GM19372 (cell line): Measurements from ENCODE around the gene PDE6B.
"Not testable (repeated sequence)": the region's sequence is repeated elsewhere in the genome, so short reads cannot be mapped to it uniquely, and the experiment has no call there.

Experiments
- ATAC-seq: cut with Tn5 transposase; IDR thresholded peaks from one replicate; pipeline ENCODE4 v1.9.1; 2021; ENCODE audit warnings: mild to moderate bottlenecking, low read depth, moderate library complexity; ENCODE audit not compliant: unreplicated experiment

PDE6B gene

DNA sequence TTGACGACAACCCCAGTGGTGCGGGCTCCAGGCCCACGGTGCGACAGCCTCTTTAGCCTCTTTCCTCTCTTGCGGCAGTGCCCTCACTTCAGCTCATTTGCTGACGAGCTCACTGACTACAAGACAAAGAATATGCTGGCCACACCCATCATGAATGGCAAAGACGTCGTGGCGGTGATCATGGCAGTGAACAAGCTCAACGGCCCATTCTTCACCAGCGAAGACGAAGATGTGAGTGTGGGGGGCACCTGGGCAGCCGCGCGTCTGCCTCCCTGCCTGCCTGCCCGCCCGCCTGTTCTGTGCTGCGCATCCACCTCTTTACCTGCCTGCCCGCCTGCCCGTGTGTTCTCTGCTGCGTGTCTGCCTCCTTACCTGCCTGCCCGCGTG is 9.2 kb downstream of the PDE6B start:
- ATAC-seq = no peak

DNA sequence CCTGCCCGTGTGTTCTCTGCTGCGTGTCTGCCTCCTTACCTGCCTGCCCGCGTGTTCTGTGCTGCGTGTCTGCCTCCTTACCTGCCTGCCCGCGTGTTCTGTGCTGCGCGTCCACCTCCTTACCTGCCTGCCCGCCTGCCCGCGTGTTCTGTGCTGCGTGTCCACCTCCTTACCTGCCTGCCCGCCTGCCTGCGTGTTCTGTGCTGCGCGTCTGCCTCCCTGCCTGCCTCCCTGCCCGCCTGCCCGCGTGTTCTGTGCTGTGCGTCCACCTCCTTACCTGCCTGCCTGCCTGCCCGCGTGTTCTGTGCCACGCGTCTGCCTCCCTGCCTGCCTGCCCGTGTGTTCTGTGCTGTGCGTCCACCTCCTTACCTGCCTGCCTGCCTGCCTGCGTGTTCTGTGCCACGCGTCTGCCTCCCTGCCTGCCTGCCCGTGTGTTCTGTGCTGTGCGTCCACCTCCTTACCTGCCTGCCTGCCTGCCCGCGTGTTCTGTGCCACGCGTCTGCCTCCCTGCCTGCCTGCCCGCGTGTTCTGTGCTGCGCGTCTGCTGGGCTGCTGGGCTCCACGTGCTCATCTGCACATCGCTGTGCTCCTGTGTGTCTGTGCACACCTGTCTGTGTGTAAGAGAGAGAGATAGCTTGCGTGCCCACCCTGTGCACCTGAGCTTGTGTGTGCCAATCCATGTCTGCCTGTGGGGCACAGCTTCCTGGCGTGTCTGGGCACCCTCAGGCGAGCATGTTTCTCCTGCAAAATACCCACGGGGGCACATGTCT is 9.9 kb downstream of the PDE6B start:
- not testable (repeated sequence) for ATAC-seq

DNA sequence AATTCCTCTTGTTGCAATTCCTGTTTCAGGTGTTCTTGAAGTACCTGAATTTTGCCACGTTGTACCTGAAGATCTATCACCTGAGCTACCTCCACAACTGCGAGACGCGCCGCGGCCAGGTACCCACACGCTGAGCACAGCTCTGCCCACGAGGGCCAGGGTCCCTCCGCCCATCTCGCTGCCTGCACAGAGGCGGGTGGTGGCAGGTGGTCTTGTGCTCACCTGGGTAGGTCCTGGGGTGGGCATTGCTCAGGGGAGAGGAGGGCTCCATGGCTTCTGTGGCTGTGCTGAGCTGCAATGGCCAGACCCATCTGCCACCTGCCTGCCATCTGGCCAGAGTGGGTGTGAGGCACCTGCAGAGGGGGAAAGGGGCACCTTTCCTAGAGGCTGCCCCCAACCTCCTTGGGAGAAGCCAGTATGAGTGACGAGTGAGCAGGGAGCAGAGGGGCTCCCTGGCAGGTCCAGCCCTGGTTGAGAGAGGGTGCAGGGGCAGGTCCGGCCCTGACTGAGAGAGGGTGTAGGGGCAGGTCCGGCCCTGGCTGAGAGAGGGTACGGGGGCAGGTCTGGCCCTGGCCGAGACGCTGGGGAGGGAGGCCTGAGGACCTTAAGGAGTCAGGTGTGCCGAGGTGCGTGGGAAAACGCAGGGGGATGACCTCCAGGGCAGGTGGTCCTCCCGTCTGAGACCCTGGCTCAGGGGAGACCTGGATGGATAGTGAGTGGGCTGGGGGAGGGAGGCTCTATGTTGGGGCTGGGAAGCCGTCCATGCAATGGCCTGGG is 10.7 kb downstream of the PDE6B start:
- ATAC-seq = no peak

DNA sequence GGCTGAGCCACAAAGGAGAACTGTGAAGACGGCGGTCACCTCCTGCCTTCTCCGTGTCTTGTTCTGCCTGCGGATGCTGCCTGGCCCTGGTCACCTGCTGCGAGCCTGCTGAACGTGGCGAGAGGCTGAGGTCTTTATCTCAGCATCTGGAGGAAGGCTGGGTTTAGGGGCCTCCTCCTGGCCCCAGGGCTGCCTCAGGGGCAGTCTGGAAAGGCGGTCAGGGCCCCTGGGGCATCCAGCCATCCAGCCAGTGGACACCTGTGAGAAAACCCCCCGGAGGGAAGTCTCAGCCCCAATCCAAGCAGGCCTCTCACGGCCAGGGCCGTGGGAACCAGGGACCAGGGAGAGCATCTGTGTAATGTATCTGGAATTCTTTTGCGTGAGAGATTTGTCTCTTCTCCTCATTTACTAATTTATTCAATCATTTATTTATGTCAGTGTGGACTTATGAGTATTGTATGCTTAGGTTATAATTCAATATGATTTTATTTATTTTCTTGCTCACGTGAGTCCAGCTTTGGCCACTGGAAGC is 11.3 kb downstream of the PDE6B start:
- no peak for ATAC-seq

DNA sequence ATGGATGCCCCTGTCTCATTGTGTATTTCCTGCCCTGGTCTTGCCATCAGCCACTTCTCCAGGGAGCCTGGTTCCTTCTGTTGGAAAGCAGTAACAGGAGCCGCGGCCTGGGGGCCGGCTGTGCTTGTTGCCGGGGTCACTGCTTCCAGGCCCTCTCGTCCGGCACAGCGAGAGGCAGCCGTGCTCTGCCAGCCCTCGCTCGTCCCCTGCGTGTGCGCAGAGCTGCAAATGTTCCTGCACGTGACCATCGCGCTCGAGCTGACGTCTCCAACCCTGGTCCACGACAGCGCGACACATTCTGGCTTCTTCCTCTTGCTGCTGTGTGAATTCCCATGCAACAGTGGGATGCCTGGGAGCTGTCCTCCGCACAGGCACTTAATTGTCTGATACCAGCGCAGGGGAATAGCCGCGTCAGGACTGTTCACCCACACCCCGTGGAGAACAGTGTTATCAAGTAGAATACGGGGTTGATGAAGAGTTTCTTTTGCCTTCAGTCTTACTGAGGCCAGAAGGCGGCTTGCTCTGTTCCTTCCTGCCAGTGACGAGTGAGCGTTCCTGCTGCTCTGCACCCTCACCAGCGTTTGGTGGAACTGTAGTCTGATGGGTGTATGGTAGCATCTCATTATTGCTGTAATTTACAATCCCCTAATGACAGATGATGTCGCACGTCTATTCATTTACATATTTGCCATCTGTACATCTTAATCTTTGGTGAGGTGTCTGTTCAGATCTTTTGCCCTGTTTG is 12.3 kb downstream of the PDE6B start:
- no peak for ATAC-seq

DNA sequence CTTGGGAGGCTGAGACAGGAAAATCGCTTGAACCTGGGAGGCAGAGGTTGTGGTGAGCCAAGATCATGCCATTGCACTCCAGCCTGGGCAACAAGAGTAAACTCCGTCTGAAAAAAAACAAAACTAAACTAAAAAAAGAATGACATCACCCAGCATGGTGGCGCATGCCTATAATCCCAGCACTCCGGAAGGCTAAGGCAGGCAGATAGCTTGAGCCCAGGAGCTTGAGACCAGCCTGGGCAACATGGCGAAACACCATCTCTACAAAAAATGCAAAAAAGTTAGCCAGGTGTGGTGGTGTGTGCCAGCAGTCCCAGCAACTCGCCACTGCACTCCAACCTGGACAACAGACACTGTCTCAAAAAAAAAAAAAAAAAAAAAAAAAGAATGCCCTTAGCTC is 17.0 kb downstream of the PDE6B start:
- ATAC-seq = not testable (repeated sequence)

DNA sequence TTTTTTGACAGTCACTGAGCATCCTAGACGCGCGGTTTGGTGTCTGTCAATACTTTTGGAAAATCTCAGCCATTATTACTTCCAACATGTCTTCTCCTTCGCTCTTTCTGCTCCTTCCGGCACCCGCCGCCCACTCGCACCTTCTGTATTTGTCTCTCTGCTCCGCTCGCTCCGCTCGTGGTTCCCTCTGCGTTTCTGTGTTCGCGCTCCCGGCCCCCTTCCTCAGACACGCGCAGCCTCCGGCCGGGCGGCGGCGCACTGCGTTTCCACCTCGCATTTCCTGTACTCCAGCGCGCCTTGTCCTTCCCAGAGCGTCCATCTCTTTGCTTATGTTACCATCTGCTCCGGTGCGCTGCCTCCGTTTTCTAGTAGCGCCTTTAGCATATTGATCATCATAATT is 21.1 kb downstream of the PDE6B start:
- no peak for ATAC-seq

DNA sequence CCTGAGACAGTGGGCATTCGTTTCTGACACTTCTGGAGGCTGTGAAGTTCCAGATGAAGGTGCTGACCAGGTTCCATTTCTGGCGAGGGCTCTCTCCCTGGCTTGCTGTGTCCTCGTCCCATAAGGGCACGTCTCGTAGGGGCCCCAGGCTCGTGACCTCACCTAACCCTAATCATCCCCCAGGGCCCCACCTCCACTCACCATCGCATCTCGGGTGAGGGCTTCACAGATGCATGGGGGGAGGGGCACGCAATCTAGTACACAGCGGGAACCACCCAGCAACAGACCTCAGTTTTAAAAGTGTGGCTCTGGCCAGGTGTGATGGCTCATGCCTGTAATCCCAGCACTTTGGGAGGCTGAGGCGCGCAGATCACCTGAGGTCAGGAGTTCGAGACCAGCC is 22.1 kb downstream of the PDE6B start:
- no peak for ATAC-seq

DNA sequence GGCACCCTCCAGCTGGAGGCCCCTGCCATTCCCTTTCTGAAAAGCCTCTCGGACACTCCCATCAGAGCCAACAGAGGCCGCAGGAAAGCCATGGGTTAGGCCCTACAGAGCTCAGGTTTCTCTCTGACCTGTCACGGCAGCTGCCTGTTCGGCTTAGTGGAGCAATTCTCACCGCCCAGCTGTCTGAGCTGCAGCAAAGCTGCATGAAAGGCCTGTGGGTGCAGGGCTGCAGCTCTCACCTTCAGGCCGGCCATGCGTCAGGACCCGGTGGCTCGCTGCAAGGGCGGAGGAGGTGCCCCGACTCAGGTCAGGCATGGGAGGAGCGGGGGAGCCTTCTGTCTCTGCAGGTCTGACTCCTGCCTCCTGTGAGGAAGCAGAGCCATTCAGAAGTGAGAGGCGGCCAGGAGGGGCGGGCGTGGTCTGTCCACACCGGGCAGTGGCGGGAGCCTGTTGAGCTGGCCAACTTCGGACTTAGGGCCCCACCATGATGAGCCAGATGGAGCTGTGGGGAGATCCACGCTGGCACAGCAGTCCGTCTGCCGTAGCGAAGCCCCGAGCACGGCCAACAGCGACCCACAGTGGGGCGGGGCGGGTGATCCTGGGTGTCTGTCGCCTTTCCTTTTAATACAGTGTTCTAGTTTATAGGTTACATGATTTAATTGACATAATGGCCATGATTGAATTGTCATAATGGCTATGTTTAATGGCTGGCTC is 23.4 kb downstream of the PDE6B start:
- ATAC-seq = no peak

DNA sequence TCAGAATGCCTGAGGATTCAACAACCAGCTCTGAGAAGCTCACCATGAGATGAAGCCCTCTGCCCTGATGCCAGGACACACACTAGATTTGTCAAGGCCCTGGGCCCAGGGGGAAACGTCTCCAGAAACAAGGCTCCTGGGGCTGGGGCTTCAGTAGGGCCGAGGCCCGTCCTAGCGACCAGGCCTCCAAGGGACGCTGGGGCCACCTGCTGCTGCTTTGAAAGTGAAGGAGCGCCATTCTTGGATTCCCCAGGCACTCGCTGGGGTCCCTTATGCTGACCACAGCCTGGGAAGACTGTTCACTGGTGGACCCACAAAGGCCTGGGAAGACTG is 23.9 kb downstream of the PDE6B start:
- no peak for ATAC-seq

DNA sequence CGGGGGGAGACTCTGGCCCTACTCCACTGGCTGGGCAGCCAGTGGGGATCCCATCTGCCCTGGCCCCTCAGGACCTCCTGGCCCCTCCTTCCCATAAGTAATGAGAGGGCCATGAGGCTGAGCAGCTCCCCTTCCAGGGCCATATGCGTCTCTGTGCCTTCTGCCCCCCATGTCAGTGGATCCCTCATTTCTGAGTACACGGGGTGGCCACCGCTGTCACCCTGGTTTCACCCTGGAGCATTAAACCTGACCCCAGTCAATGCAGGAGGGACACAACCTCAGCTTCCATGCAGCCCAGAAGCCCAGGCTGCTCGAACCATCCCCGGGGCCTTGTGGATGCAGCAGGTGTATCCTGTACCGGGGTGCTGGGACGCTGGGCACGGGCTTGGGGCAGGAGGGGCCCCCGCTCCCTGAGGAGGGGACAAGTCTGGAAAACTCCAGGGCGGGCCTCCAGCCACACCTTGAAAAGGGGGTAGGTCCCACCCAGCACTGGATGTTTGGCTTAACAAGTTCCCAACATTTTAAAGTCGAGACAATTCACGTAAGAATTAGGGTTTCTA is 24.5 kb downstream of the PDE6B start:
- no peak for ATAC-seq

DNA sequence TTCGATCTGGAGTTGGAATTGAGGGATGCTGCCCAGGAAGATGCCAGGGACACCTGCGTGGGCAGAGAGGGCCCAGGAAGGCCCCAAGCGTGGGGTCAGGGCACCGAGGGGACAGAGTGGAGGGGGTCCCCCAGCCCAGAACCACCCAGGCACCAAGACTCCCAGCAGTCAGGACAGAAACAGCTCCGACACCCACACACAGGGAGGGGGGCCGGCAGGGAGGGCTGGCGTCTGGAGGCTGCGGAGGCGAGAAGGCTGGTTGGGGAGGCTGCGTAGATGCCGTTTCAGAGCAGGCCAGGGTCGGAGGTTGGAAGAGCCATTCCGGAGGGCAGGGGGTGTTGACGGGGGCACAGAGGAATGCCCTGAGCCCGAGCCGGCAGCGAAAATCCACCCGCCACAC is 25.1 kb downstream of the PDE6B start:
- ATAC-seq = no peak

DNA sequence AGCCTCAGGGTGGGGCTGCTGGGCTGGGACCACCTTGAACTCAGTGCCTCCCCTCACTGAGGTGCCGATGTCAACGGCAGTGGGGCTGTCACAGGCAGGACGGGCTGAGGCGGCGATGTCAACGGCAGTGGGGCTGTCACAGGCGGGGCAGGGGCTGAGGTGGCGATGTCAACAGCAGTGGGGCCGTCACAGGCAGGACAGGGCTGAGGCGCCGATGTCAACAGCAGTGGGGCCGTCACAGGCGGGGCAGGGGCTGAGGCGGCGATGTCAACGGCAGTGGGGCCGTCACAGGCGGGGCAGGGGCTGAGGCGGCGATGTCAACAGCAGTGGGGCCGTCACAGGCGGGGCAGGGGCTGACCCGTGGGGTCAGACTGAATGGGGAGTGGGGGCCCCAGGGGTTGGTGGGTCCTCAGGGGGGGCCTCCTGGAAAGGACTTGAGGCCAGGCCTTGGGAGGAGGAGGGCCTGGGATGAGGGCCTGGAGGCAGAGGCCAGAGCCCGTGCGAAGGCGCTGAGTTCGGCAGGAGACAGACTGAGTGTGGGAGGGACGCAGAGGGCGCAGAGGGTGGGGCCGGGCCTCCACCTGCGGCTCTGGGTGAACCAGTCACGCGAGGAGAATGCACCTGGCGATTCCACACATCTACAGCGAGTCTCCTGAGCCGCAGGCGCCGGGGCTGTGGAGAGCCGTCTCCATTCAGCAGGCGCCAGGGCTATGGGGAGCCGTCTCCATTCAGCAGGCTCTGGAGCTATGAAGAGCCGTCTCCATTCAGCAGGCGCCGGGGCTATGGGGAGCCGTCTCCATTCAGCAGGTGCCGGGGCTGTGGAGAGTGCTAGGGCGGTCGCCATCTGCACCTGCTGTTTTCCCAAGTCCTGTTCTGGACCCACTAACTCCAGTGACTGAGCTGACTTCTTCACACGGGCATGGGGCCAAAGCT is 25.8 kb downstream of the PDE6B start:
- ATAC-seq = no peak

DNA sequence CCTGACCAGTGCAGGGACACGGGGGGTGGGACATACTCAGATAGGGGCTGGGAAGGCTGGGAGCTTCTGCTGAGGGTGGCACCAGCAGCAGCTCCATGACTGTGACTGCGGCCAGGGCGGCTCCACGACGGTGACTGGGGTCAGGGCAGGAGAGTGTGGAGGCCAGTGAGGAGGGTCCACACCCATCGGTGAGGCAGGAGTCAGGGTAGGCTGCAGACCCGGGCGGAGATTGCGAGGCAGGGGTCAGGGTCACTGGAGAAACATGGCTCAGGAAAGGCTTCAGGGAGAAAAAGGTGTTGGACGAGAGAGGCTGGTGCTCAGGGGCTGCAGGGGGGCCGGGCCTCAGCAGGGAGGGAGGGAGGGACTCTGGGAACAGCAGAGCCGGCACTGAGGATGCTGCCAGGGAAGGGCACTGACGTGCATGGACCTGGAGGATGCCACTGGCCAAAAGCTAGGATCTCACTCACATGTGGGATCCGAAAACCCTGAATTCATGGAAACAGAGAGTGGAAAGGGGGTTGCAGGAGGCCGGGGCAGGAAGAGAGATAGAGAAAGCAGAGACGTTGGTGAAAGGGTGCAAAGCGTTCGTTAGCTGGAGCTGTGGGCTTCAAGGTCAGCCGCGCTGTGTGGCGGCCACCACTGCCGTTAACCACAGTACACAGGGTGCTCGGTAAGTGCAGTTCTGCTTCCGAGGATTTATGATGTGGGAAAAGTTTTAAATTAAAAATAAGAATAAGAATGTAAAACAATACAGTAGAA is 26.7 kb downstream of the PDE6B start:
- no peak for ATAC-seq

DNA sequence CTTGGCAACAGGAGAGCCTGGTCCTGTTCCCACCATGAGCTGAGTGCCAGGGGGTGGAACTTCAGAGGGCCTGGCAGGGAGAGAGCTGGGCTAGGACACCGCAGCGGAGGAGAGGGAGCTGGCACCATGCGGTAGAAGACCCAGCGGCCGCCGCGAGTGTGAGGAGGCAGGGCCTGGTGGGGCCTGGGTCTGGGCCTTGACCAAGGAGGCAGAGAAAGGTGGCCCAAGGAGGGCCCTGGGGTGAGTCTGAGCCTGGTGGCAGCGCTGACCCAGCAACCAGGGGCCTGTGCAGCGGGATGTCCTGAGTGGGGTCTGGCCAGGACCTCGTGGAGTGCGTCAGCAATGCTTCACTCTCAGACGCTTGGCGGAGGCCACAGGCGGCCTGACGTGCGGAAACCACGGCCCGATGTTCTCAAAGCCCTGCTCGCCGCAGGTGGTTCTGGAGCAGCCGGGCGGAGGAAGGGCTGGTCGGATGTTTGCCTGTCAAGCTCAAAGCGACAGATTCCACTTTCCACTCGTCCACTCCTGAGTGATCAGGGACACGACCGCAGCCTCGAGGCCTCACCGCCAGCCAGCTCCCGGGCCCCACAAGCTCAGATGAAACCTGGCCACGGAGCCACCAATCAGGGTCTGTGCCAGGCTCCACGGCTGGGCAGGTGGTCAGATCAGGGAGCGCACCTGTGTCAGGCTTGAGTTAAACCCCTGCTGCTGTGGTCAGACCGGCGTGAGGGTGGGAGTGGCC is 27.9 kb downstream of the PDE6B start:
- no peak for ATAC-seq

DNA sequence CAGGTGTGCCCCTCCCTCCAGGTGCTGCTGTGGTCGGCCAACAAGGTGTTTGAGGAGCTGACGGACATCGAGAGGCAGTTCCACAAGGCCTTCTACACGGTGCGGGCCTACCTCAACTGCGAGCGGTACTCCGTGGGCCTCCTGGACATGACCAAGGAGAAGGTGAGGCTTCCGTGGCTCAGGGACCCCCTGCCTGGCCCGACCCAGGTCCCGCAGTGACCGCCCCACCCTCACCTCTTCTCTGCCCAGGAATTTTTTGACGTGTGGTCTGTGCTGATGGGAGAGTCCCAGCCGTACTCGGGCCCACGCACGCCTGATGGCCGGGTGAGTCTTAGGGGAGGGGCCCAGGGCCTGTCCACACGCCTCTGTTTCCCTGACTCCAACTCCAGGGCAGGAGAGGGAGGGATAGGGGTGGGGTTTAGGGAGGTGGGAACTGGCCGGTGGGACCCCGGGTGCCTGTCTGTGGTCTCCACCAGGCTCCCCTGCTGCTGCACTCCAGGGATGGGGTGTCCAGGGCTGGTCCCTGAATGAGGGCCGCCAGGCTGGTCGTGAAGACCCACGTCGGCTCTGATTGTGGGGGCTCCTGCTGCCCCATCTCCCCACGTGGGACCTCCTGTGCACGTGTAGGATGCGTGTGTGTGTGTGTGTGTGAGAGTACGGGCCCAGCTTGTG is 28.6 kb downstream of the PDE6B start:
- ATAC-seq = no peak

DNA sequence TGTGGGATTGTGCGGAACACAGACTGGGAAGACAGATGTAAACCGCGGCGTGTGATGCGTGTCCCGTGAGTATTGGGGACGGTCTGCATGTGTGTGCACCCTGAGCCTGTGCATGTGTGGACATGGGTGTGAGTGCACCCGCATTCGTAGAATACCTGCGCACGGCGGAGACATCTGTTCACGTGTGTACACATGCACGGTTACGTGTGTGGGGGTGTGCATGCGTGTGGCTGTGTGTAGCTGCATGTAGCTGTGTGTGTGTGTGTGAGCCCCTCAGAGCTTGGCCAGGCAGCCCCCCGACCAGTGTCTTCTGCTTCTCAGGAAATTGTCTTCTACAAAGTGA is 29.1 kb downstream of the PDE6B start:
- ATAC-seq = no peak
